Prostate gland (tissue), 2 donors: Measurements from ENCODE around the gene MAPK9. TPM values are rescaled to one million over a fixed set of nuclear protein-coding genes. Genes with fewer than 3 reads are reported as not detected.

Source experiments
- DNase-seq: peaks from one replicate; pipeline ENCODE4 v3.0.0-alpha.2; 2019; ENCODE audit warnings: low spot score
- H3K27ac ChIP-seq, 2 donors: fragments of 200-600 bp; sonication (generic); 2 replicates each; pipeline ENCODE4 v1.5.1; 2017 to 2019
- H3K27me3 ChIP-seq: fragments of 200-600 bp; sonication (generic); replicated peaks from 2 replicates; pipeline ENCODE4 v1.5.1; 2019; ENCODE audit not compliant: insufficient read depth
- H3K36me3 ChIP-seq, 2 donors: fragments of 200-600 bp; sonication (generic); 1 replicate in 1 of 2; 2 replicates in 1 of 2; pipeline versions ENCODE4 v1.5.1 to v1.8.1; 2017 to 2019
- H3K4me1 ChIP-seq: fragments of 200-600 bp; sonication (generic); replicated peaks from 2 replicates; pipeline ENCODE4 v1.5.1; 2019
- H3K4me3 ChIP-seq, 2 donors: fragments of 200-600 bp; sonication (generic); 2 replicates each; pipeline ENCODE4 v1.5.1; 2017 to 2019
- H3K9me3 ChIP-seq: fragments of 200-600 bp; sonication (generic); 2 replicates; pipeline ENCODE4 v1.5.1; 2017
- POLR2A ChIP-seq: fragments of 450-650 bp; IDR thresholded peaks from one replicate; pipeline ENCODE4 v1.6.1; 2016; ENCODE audit warnings: antibody characterized with exemption, mild to moderate bottlenecking
- POLR2AphosphoS5 ChIP-seq: sonication (generic); formaldehyde crosslinking; IDR thresholded peaks from one replicate; pipeline ENCODE4 v1.6.1; 2017; ENCODE audit warnings: antibody characterized with exemption
- WGBS: methylation state at CpG from one replicate; pipeline ENCODE4 v1.1.5; 2018; 5-methylcytosine and 5-hydroxymethylcytosine counted together
- intact Hi-C: fragments of 100-400 bp; cut with DNase I; formaldehyde crosslinking; loops from one replicate; pipeline ENCODE4 v1.14.2; 2022
- total RNA-seq, 2 donors: library from RNA; depleted of rRNA; stranded (reverse); fragments of >200 nt; gene quantifications; one replicate each; pipeline ENCODE4 v1.1.0, GENCODE V29; 2016
- TF ChIP-seq, protein P1 (sequence below), 4 experiments: fragments of 200-600 bp in 2 of 4; fragments of 450-650 bp in 2 of 4; sonication (generic) in 2 of 4; IDR thresholded peaks; 1 replicate in 3 of 4; 2 replicates in 1 of 4; pipeline ENCODE4 v1.5.1; 2016 to 2019; ENCODE audit warnings: antibody characterized with exemption in 4 of 4, mild to moderate bottlenecking in 2 of 4, moderate library complexity in 2 of 4

MAPK9 gene
- total RNA-seq, 2 donors from 2014 or later = 28.8 to 38.5 TPM

DNA sequence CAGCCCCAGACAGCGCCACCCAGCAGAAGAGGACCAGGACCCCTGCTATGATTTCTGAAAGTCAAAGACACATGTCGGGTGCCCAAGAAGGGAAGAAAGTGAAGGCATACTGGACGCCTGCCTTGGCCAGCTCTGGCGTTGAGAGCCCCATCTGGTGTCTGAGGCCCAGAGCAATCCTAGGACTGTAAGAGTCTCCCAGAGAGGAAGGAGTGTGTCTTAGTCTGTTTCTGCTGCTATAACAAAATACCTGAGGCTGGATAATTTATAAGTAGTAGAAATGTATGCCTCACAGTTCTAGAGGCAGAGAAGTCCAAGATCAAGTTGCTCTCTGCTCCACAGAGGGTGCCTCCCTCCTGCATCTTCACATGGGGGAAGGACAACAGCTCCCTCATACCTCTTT is 93.7 kb downstream of the MAPK9 start:
- no peaks in the 10 kb centered on the region for H3K9me3 ChIP-seq
- intact Hi-C loops = no loop called here
- H3K4me3 ChIP-seq = no peak overlapping the region
- H3K36me3 ChIP-seq = no peaks in the 10 kb centered on the region
- TF ChIP-seq POLR2A (no peak), POLR2AphosphoS5 (no peak)
- TF ChIP-seq, protein P1, sequence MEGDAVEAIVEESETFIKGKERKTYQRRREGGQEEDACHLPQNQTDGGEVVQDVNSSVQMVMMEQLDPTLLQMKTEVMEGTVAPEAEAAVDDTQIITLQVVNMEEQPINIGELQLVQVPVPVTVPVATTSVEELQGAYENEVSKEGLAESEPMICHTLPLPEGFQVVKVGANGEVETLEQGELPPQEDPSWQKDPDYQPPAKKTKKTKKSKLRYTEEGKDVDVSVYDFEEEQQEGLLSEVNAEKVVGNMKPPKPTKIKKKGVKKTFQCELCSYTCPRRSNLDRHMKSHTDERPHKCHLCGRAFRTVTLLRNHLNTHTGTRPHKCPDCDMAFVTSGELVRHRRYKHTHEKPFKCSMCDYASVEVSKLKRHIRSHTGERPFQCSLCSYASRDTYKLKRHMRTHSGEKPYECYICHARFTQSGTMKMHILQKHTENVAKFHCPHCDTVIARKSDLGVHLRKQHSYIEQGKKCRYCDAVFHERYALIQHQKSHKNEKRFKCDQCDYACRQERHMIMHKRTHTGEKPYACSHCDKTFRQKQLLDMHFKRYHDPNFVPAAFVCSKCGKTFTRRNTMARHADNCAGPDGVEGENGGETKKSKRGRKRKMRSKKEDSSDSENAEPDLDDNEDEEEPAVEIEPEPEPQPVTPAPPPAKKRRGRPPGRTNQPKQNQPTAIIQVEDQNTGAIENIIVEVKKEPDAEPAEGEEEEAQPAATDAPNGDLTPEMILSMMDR (IDR thresholded peaks at IDR 0.05) = no peak
- 95% methylated on average over 4 of the region's 4 CpGs for WGBS
- no peak for DNase-seq
- no peaks in the 10 kb centered on the region for H3K4me1 ChIP-seq
- no peak overlapping the region for H3K27ac ChIP-seq
- H3K27me3 ChIP-seq = no peaks in the 10 kb centered on the region

DNA sequence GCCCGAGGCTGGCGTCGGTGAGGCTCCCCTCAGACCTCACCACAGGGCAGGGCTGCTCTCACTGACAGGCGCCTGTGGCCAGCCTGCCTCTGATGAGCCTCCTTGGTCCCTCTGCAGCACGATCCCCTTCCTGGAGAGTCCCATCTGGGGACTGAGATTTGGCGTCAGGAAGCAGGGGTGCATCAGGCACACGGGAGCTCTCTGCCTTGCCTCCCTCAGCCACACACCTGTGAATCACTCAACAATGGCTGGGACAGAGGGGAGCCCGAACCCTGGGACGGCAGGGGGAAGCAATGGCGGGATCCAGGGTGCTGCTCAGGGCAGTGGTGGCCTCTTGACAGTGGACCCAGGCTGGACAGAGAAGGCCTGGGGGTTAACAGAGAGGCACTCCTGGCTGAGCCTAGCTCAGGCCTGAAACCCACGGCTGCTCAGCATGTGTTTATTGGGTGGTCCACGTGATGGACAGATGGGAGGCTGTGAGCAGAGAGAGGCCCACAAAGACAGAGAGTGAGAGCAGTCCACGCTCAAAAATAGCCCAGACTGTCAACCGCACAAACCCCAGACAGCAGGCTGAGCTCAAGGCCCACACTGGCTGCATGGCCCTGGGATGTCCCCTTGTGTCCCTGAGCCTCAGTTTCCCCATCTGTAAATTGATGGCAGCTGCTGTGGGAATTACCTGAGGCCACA is 94.7 kb downstream of the MAPK9 start:
- no peak overlapping the region for H3K4me3 ChIP-seq
- DNase-seq = no peak
- intact Hi-C loops = no loop called here
- TF ChIP-seq, protein P1 (IDR thresholded peaks at IDR 0.05) = no peak
- TF ChIP-seq POLR2AphosphoS5 = no peak
- TF ChIP-seq POLR2A = no peak
- H3K27me3 ChIP-seq = no peaks in the 10 kb centered on the region
- no peak overlapping the region for H3K27ac ChIP-seq
- no peaks in the 10 kb centered on the region for H3K4me1 ChIP-seq
- WGBS = 70% methylated on average over 14 of the region's 14 CpGs
- H3K9me3 ChIP-seq = no peaks in the 10 kb centered on the region
- no peaks in the 10 kb centered on the region for H3K36me3 ChIP-seq

DNA sequence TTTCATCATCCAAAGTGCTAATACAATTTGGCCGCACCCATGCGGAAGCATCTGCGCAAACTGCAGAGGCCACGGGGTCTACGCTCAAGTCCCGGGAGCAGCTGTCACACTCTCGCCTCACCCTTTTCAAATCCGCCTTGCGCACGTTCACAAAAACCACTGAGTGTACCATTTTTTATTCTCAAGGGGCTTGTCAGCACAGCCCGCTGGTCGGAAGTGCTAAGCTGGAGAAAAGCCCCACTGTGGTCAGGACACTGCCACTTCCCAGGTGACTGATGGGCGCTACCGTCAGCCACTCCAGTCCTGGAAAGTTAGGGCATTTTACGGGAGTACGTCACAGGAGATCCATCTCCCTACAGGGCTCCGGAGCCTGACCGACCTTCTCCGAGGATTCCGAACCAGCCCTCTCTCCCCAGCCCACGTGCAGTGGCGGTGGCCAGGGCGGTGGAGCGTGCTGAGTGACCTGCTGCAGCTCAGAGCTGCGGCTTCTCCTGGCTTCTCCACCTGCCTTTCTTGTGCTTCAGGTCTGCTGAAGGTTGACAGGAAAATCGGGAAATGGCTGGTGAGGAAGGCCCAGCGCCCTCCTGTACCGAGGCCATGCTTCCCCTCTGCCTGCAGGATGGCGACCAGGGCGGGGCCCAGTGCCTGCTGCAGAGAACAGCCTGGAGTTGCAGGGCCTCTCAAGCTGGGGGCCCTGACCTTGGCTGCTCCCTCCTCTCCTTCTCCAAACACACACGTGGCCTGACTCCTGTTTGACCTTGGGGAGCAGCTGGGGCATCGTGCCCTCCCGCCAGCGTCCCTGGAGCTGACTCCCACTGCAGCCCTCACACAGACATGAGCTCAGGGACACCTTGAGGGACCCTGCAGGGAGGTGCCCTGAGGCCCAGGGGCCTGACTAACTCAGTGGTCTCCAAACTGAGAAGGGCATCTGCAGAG is 97.2 kb downstream of the MAPK9 start:
- Histone ChIP-seq H3K4me3 (no peak overlapping the region), H3K36me3 (no peaks in the 10 kb centered on the region), H3K27ac (no peak overlapping the region), H3K4me1 (no peaks in the 10 kb centered on the region), H3K27me3 (no peaks in the 10 kb centered on the region), H3K9me3 (no peaks in the 10 kb centered on the region)
- 88% methylated on average over 34 of the region's 34 CpGs for WGBS
- TF ChIP-seq, protein P1 (IDR thresholded peaks at IDR 0.05) = no peak
- TF ChIP-seq POLR2A = no peak
- no peak for TF ChIP-seq POLR2AphosphoS5
- intact Hi-C loops = no loop called here
- DNase-seq = no peak

DNA sequence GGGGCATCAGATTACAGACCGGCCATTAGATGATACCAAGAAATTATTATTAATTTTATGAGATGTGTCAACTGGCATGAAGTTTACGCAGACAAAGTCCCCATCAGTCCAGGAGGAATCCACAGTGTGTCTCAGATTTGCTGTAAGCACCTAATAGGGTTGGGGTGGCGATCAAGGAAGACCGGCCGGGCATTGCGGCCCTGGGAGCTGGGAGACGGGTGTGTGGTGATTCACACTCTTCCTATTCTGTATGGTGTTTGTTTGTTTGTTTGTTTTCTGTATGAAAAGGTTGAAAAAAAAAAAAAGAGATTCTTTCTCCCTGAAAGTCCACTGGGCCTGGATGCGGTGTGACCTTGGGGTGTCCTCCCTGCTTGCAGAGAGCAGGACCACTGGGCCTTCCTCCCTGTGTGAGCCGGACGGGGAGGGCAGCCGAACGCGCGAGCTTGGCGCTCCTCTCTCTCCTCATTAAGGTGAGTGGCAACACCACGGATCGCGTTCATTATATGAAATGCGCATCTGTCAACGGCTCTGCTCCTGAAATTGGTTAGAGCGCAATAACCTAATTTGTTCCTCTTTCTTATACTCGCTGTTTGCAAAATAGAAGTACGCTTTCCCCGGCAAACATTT is 98.0 kb downstream of the MAPK9 start:
- Histone ChIP-seq H3K9me3 (no peaks in the 10 kb centered on the region), H3K4me1 (no peaks in the 10 kb centered on the region), H3K4me3 (no peak overlapping the region), H3K36me3 (no peaks in the 10 kb centered on the region), H3K27ac (no peak overlapping the region), H3K27me3 (no peaks in the 10 kb centered on the region)
- 94% methylated on average over 24 of the region's 24 CpGs for WGBS
- DNase-seq = no peak
- TF ChIP-seq, protein P1 (IDR thresholded peaks at IDR 0.05) = no peak
- TF ChIP-seq POLR2A = no peak
- TF ChIP-seq POLR2AphosphoS5 = no peak
- intact Hi-C loops = no loop called here
